ENCODE measurements around the gene FNDC3B.

The FNDC3B gene

DNA sequence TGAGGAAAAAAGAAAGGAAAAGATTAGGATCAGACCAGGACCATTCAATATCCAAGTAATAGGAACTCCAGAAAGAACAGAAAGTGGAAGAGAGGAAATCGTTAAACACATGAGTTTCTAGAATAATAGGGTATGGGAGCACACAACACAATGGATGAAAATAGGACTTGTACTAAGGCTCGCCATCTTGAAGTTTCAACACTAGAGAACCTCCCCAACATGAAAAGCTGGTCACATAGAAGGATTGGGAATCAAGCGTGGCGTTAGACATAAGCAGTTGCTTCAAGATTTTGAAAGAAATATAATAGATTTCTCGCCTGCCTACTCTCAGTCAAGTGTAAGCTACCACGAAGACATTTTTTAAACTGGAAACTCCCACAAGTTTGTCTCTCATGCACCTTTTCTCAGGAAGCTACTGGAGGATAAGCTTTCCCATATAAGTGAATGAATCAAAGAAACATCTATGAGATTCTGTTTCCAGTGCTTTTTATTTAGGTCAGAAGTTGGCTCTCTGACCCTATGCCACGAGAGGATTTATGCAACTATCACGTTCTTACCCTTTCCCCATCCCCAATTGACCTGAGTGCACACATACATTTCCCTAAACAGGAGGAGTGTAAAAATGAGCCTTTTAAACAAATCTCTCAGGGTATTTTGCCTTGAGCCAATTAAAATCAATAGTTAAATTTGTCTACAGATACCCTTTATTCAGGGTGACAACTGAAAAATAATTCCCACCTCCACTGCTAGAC is 363.7 kb downstream of the FNDC3B start:
- WGBS, 2 experiments (ENCODE audit: insufficient coverage in 2 of 2) = 80% methylated on average over 3 of the region's 8 CpGs; no CpG with 5 or more reads in 1 of the 2 experiments

DNA sequence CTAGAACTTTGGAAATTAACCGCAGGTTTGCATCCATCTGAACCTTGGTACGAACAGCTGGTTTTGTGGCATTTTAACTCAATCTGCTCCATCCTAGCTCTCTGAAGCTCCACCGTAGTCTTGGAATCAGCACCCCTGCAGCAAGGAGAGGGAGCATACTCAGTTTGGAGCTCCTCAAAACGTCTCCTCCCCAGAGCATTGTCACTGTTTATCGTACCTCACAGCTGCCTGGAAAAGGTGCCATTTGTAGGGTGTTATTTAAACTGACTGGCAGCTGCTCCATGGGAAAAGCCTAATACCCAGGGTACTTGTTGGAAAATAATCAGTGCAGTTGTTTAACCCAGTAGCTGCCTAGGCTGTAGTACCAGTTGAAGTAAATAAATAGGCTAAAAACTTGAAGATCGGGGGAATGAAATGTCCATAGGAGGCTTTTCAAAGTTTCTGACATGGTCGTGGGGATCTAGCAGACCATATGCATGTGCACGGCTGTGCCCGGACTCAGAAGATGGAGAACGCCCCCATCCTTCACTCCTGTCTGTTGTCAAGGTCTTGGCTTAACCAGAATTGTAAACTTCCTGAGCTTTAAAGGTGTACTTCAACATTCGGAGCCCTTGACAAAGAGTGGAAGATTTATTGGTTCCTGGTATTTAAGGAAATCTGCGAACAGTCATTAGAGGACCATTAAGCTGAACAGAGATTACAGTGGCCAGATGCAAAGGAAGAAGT is 365.0 kb downstream of the FNDC3B start:
- Histone ChIP-seq H3K9me3 (ENCODE audit: control insufficient read depth, low read length) (no peaks in the 10 kb centered on the region), H3K27ac (ENCODE audit: low read depth, low read length, severe bottlenecking) (no peak overlapping the region), H3K36me3 (ENCODE audit: control insufficient read depth, insufficient read depth, low read length) (peaks cover 26% of the 10 kb centered on the region), H3K4me1 (ENCODE audit: control insufficient read depth, insufficient read depth, low read length, poor library complexity, severe bottlenecking) (no peaks in the 10 kb centered on the region), H3K4me3 (ENCODE audit: extremely low read depth, insufficient read depth, low read length, poor library complexity, severe bottlenecking) (no peak overlapping the region)
- WGBS, 2 experiments (ENCODE audit: insufficient coverage in 2 of 2) = 86 to 91% methylated on average over 8 of the region's 12 CpGs

More for the DNA sequence above, 363.7 kb downstream of the FNDC3B start:
- H3K27ac ChIP-seq (ENCODE audit: low read depth, low read length, severe bottlenecking) = no peak overlapping the region
- no peak overlapping the region for H3K4me3 ChIP-seq (ENCODE audit: extremely low read depth, insufficient read depth, low read length, poor library complexity, severe bottlenecking)
- peaks cover 37% of the 10 kb centered on the region for H3K36me3 ChIP-seq (ENCODE audit: control insufficient read depth, insufficient read depth, low read length)
- H3K4me1 ChIP-seq (ENCODE audit: control insufficient read depth, insufficient read depth, low read length, poor library complexity, severe bottlenecking) = no peaks in the 10 kb centered on the region
- no peaks in the 10 kb centered on the region for H3K9me3 ChIP-seq (ENCODE audit: control insufficient read depth, low read length)

DNA sequence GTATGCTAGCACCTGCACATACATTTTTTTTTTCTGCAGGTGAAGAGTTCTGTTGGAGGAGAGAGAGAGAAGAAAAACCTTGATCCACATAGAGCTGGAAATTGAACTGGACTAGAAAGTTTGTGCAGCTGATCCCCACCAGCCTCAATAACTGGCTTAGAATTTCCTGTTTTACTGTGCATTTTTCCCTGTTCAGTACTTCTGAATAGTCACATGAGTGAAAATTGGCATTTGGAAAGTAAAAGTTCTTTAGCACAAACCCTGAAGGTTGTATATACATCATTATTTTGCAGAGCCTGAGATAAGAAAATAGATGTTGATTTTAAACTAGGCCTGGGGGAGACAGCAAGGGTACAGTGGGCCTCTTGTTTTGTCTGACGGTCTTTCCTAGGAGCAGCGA is 366.5 kb downstream of the FNDC3B start:
- peaks cover 19% of the 10 kb centered on the region for H3K36me3 ChIP-seq (ENCODE audit: control insufficient read depth, insufficient read depth, low read length)
- 100% methylated on average over 1 of the region's 2 CpGs; no CpG with 5 or more reads in 1 of the 2 experiments for WGBS, 2 experiments (ENCODE audit: insufficient coverage in 2 of 2)
- H3K27ac ChIP-seq (ENCODE audit: low read depth, low read length, severe bottlenecking) = no peak overlapping the region
- H3K9me3 ChIP-seq (ENCODE audit: control insufficient read depth, low read length) = no peaks in the 10 kb centered on the region
- no peak overlapping the region for H3K4me3 ChIP-seq (ENCODE audit: extremely low read depth, insufficient read depth, low read length, poor library complexity, severe bottlenecking)
- H3K4me1 ChIP-seq (ENCODE audit: control insufficient read depth, insufficient read depth, low read length, poor library complexity, severe bottlenecking) = no peaks in the 10 kb centered on the region

DNA sequence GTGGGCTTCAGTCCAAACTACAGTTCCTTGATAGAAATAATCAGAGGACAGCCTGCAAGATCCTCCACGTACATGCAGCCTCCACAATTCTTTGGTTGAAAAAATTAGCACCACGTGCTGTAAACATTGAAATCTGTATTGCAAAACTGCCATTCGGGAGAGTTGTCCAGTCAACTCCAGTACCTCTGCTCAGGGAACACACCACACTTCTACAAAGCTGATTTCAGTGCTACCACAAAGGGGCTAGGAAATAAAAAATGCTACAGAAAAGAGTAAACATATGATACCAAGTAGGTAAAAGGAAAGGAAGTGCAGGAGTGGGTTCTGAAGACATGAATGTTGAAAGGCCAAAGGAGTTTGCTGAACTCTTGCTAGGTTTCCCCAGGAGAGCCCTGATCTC is 368.5 kb downstream of the FNDC3B start:
- WGBS, 2 experiments (ENCODE audit: insufficient coverage in 2 of 2) = 89 to 100% methylated on average over 2 of the region's 3 CpGs
- no peaks in the 10 kb centered on the region for H3K4me1 ChIP-seq (ENCODE audit: control insufficient read depth, insufficient read depth, low read length, poor library complexity, severe bottlenecking)
- no peak overlapping the region for H3K27ac ChIP-seq (ENCODE audit: low read depth, low read length, severe bottlenecking)

DNA sequence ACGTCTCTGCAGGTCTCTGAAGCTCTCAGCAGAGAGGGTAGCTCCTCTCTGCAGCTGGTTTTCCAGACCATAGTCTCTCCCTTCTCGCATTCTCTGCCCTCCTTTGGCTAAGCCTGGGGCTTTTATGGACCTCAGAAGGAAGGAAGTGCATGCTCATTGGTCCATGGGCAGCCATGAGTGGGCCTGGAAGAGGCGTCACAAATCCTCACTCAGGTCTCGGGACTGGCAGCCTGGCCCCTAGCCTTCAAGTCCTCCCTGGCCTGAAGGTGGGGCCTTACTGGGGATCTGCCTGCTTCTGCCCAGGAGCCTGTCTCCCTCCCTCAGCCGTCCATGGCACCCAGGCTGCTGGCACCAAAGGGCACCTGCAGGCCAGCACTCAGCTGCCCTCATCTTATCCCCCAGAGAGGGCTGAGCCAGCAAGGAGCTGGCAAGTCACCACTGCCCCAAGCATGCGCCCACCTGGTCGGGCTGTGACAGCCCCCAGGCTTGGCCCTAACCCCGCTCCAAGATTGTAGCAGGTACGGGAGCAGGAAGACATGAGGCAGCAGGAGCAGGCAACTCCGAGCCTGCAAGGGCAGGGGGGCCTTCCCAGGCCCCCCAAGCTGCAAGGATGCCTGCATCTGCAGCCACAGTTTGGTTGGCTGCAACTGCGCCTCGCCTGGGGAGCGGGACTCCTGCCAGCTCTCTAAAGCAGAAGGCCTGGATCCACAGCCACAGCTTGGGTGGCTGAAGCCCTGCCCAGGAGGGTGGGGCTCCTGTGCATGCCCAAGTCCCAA is 371.5 kb downstream of the FNDC3B start:
- H3K4me3 ChIP-seq (ENCODE audit: extremely low read depth, insufficient read depth, low read length, poor library complexity, severe bottlenecking) = no peak overlapping the region
- no peaks in the 10 kb centered on the region for H3K36me3 ChIP-seq (ENCODE audit: control insufficient read depth, insufficient read depth, low read length)
- H3K4me1 ChIP-seq (ENCODE audit: control insufficient read depth, insufficient read depth, low read length, poor library complexity, severe bottlenecking) = no peaks in the 10 kb centered on the region
- H3K9me3 ChIP-seq (ENCODE audit: control insufficient read depth, low read length) = no peaks in the 10 kb centered on the region
- no peak overlapping the region for H3K27ac ChIP-seq (ENCODE audit: low read depth, low read length, severe bottlenecking)
- WGBS, 2 experiments (ENCODE audit: insufficient coverage in 2 of 2) = 90 to 94% methylated on average over 12 of the region's 13 CpGs

More for the DNA sequence above, 368.5 kb downstream of the FNDC3B start:
- no peak overlapping the region for H3K4me3 ChIP-seq (ENCODE audit: extremely low read depth, insufficient read depth, low read length, poor library complexity, severe bottlenecking)
- H3K36me3 ChIP-seq (ENCODE audit: control insufficient read depth, insufficient read depth, low read length) = peaks cover 2% of the 10 kb centered on the region
- H3K9me3 ChIP-seq (ENCODE audit: control insufficient read depth, low read length) = no peaks in the 10 kb centered on the region

DNA sequence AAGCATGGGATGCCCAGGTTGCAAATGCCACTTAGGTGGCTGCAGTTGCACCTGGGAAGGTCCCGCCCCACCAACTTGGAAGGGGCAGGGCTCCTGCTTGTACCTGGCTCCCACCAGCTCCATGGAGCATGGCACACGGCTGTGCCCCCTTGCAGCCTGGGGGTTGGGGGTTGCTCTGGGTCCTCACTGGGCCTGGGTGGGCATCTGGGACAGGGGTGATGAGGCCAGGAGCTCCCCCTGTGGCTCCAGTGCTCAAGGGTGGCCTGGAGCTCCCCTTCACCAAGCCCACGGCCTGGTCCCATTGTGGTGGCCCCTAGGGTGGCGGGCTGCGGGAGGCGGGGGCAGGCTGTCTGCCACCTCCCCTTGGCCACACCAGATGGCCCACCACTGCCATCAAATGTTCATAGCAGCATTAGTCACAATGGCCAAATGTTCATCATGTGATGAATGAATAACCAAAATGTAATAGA is 372.1 kb downstream of the FNDC3B start:
- no peaks in the 10 kb centered on the region for H3K4me1 ChIP-seq (ENCODE audit: control insufficient read depth, insufficient read depth, low read length, poor library complexity, severe bottlenecking)
- no peaks in the 10 kb centered on the region for H3K36me3 ChIP-seq (ENCODE audit: control insufficient read depth, insufficient read depth, low read length)
- no peak overlapping the region for H3K27ac ChIP-seq (ENCODE audit: low read depth, low read length, severe bottlenecking)
- whole genome bisulfite sequencing, 2 experiments (ENCODE audit: insufficient coverage in 2 of 2) = 85 to 100% methylated on average over 2 to 4 of the region's 6 CpGs
- no peak overlapping the region for H3K4me3 ChIP-seq (ENCODE audit: extremely low read depth, insufficient read depth, low read length, poor library complexity, severe bottlenecking)
- H3K9me3 ChIP-seq (ENCODE audit: control insufficient read depth, low read length) = no peaks in the 10 kb centered on the region

DNA sequence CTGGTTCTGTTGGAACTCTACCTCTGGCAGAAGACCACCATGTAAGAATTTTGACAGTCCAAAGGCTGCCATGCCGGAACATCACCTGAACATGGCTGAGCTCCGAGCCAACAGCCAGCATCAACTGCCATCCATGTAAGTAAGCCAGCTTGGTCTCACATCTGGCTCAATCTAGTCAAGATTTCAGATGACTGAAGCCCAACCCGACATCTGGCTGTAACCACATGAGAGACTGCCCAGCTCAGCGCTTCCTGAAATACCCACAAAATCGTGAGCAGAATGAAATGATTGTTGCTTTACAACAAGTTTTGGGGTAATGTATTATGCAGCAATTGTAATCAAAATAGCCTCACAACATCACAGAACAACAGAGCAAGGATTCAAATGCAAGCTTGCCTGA is 375.9 kb downstream of the FNDC3B start:
- no peak overlapping the region for H3K27ac ChIP-seq (ENCODE audit: low read depth, low read length, severe bottlenecking)
- no peaks in the 10 kb centered on the region for H3K9me3 ChIP-seq (ENCODE audit: control insufficient read depth, low read length)
- WGBS, 2 experiments (ENCODE audit: insufficient coverage in 2 of 2) = 79 to 82% methylated on average over 3 of the region's 5 CpGs
- H3K36me3 ChIP-seq (ENCODE audit: control insufficient read depth, insufficient read depth, low read length) = no peaks in the 10 kb centered on the region
- no peaks in the 10 kb centered on the region for H3K4me1 ChIP-seq (ENCODE audit: control insufficient read depth, insufficient read depth, low read length, poor library complexity, severe bottlenecking)
- H3K4me3 ChIP-seq (ENCODE audit: extremely low read depth, insufficient read depth, low read length, poor library complexity, severe bottlenecking) = no peak overlapping the region

DNA sequence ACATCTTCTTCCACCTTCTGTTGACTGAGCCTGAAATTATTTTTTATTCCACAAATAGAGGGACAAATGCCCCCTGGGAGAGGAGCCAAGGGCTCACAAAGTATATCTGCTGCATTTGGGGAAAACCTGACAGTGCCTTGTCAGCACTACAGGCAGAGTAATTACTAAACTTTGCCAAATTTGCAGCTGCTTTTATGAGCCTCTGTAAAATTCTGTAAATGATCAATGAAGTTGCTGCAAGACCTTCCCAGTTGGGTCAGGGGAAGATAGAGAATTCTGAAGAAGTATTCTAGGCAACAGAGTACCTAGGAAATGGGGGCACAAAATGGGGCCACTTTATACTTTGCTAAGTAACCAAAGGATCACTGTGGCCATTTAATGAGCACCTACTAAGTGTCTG is 398.3 kb downstream of the FNDC3B start:
- no peaks in the 10 kb centered on the region for H3K4me1 ChIP-seq (ENCODE audit: control insufficient read depth, insufficient read depth, low read length, poor library complexity, severe bottlenecking)
- H3K36me3 ChIP-seq (ENCODE audit: control insufficient read depth, insufficient read depth, low read length) = no peaks in the 10 kb centered on the region
- H3K27ac ChIP-seq (ENCODE audit: low read depth, low read length, severe bottlenecking) = no peak overlapping the region
- H3K4me3 ChIP-seq (ENCODE audit: extremely low read depth, insufficient read depth, low read length, poor library complexity, severe bottlenecking) = no peak overlapping the region
- H3K9me3 ChIP-seq (ENCODE audit: control insufficient read depth, low read length) = no peaks in the 10 kb centered on the region

DNA sequence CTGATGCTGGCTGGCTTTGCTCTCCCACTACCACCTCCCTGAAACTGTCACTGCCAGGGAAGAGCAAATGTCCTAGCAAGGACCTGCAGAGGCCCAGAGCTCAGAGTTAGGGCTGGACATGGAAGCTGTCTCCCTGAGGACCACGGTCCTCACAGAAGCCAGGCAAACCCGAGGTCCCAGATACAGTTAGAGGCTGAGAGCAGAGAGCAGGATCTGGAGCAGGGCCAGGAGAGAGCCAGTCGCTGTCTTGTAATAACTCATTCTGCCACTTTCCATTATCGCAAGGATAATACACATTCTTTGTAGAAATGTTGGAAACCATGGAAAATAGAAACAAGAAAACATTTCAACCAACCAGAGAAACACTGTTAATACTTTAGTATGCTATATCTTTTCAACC is 398.8 kb downstream of the FNDC3B start:
- Histone ChIP-seq H3K27ac (ENCODE audit: low read depth, low read length, severe bottlenecking) (no peak overlapping the region), H3K9me3 (ENCODE audit: control insufficient read depth, low read length) (no peaks in the 10 kb centered on the region), H3K36me3 (ENCODE audit: control insufficient read depth, insufficient read depth, low read length) (no peaks in the 10 kb centered on the region), H3K4me1 (ENCODE audit: control insufficient read depth, insufficient read depth, low read length, poor library complexity, severe bottlenecking) (no peaks in the 10 kb centered on the region), H3K4me3 (ENCODE audit: extremely low read depth, insufficient read depth, low read length, poor library complexity, severe bottlenecking) (no peak overlapping the region)
- 71% methylated on average over 1 to 2 of the region's 4 CpGs for WGBS, 2 experiments (ENCODE audit: insufficient coverage in 2 of 2)

DNA sequence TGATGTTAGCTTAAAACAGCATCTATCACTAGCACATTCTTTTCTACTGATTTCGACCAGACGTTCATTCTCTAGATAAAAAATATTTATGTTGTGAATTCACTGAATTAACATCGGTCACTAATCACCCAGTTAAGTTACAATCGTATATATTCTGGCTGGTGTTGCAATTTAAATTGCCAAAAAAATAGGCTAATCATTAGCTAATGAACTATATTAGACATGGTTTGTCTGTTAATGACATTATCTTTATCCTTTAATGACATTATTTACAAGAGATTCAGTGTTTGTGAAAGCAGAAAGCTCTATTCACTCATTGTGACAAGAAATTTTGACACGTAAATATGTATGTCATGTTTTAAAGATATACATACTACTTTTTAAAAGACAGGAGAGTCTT is 402.2 kb downstream of the FNDC3B start:
- H3K9me3 ChIP-seq (ENCODE audit: control insufficient read depth, low read length) = no peaks in the 10 kb centered on the region
- H3K4me3 ChIP-seq (ENCODE audit: extremely low read depth, insufficient read depth, low read length, poor library complexity, severe bottlenecking) = no peak overlapping the region
- WGBS, 2 experiments (ENCODE audit: insufficient coverage in 2 of 2) = no CpG with 5 or more reads among the region's 5 CpGs
- H3K4me1 ChIP-seq (ENCODE audit: control insufficient read depth, insufficient read depth, low read length, poor library complexity, severe bottlenecking) = no peaks in the 10 kb centered on the region
- no peaks in the 10 kb centered on the region for H3K36me3 ChIP-seq (ENCODE audit: control insufficient read depth, insufficient read depth, low read length)
- no peak overlapping the region for H3K27ac ChIP-seq (ENCODE audit: low read depth, low read length, severe bottlenecking)
